ENCODE data around the gene TET3. TPM values are rescaled to one million over a fixed set of nuclear protein-coding genes. Genes with fewer than 3 reads are reported as not detected.

TET3 gene
- total RNA-seq, 1 donor from 2014 or later, result 23.0 TPM

- TF ChIP-seq CTCF (IDR thresholded peaks at IDR 0.05; ENCODE audit: unreplicated experiment), result no peak
- H3K4me1 Mint-ChIP-seq (ENCODE audit: unreplicated experiment), result no peaks in the 10 kb centered on the region
- H3K4me3 Mint-ChIP-seq (ENCODE audit: unreplicated experiment), result no peak overlapping the region
- H3K27me3 Mint-ChIP-seq (ENCODE audit: unreplicated experiment), result no peaks in the 10 kb centered on the region
- H3K9me3 Mint-ChIP-seq (ENCODE audit: unreplicated experiment), result no peaks in the 10 kb centered on the region
- no peak for DNase-seq (ENCODE audit: low spot score)
- H3K27ac Mint-ChIP-seq (ENCODE audit: unreplicated experiment), result no peak overlapping the region
- peaks cover 30% of the 10 kb centered on the region for H3K36me3 Mint-ChIP-seq (ENCODE audit: low read depth, unreplicated experiment)
These were observed 38.5 kb upstream of the TET3 start for GRCh38 chr2:73946215-73946614.

GRCh38 chr2:73946666-73947065, 38.0 kb upstream of the TET3 start:
- no peaks in the 10 kb centered on the region for H3K9me3 Mint-ChIP-seq (ENCODE audit: unreplicated experiment)
- no peak overlapping the region for H3K4me3 Mint-ChIP-seq (ENCODE audit: unreplicated experiment)
- H3K27me3 Mint-ChIP-seq (ENCODE audit: unreplicated experiment), result no peaks in the 10 kb centered on the region
- DNase-seq (ENCODE audit: low spot score), result no peak
- no peak for TF ChIP-seq CTCF (IDR thresholded peaks at IDR 0.05; ENCODE audit: unreplicated experiment)
- H3K27ac Mint-ChIP-seq (ENCODE audit: unreplicated experiment), result no peak overlapping the region
- H3K36me3 Mint-ChIP-seq (ENCODE audit: low read depth, unreplicated experiment), result peaks cover 34% of the 10 kb centered on the region
- H3K4me1 Mint-ChIP-seq (ENCODE audit: unreplicated experiment), result no peaks in the 10 kb centered on the region

- H3K36me3 Mint-ChIP-seq (ENCODE audit: low read depth, unreplicated experiment), result peaks cover 43% of the 10 kb centered on the region
These were observed 37.2 kb upstream of the TET3 start for GRCh38 chr2:73947412-73948018.

GRCh38 chr2:73949802-73950201, 34.9 kb upstream of the TET3 start:
- H3K4me1 Mint-ChIP-seq (ENCODE audit: unreplicated experiment), result no peaks in the 10 kb centered on the region
- H3K9me3 Mint-ChIP-seq (ENCODE audit: unreplicated experiment), result no peaks in the 10 kb centered on the region
- no peak overlapping the region for H3K4me3 Mint-ChIP-seq (ENCODE audit: unreplicated experiment)
- no peak overlapping the region for H3K27ac Mint-ChIP-seq (ENCODE audit: unreplicated experiment)
- no peak for DNase-seq (ENCODE audit: low spot score)
- H3K36me3 Mint-ChIP-seq (ENCODE audit: low read depth, unreplicated experiment), result peaks cover 49% of the 10 kb centered on the region
- TF ChIP-seq CTCF (IDR thresholded peaks at IDR 0.05; ENCODE audit: unreplicated experiment), result no peak
- no peaks in the 10 kb centered on the region for H3K27me3 Mint-ChIP-seq (ENCODE audit: unreplicated experiment)

More at GRCh38 chr2:73947412-73948018, 37.2 kb upstream of the TET3 start:
- no peaks in the 10 kb centered on the region for H3K9me3 Mint-ChIP-seq (ENCODE audit: unreplicated experiment)
- H3K4me3 Mint-ChIP-seq (ENCODE audit: unreplicated experiment), result no peak overlapping the region
- H3K27me3 Mint-ChIP-seq (ENCODE audit: unreplicated experiment), result no peaks in the 10 kb centered on the region
- TF ChIP-seq CTCF (IDR thresholded peaks at IDR 0.05; ENCODE audit: unreplicated experiment), result no peak
- H3K4me1 Mint-ChIP-seq (ENCODE audit: unreplicated experiment), result no peaks in the 10 kb centered on the region
- no peak for DNase-seq (ENCODE audit: low spot score)
- H3K27ac Mint-ChIP-seq (ENCODE audit: unreplicated experiment), result no peak overlapping the region

- Mint-ChIP-seq H3K27me3 (ENCODE audit: unreplicated experiment) (no peaks in the 10 kb centered on the region), H3K4me1 (ENCODE audit: unreplicated experiment) (no peaks in the 10 kb centered on the region), H3K4me3 (ENCODE audit: unreplicated experiment) (no peak overlapping the region), H3K36me3 (ENCODE audit: low read depth, unreplicated experiment) (peaks cover 48% of the 10 kb centered on the region), H3K9me3 (ENCODE audit: unreplicated experiment) (no peaks in the 10 kb centered on the region), H3K27ac (ENCODE audit: unreplicated experiment) (no peak overlapping the region)
- no peak for DNase-seq (ENCODE audit: low spot score)
- TF ChIP-seq CTCF (IDR thresholded peaks at IDR 0.05; ENCODE audit: unreplicated experiment), result no peak
These were observed 31.9 kb upstream of the TET3 start for GRCh38 chr2:73952499-73953446.

Data from endothelial cell (in vitro differentiated cells).